ENCODE measurements around the gene FRMD8.

Gene FRMD8

DNA sequence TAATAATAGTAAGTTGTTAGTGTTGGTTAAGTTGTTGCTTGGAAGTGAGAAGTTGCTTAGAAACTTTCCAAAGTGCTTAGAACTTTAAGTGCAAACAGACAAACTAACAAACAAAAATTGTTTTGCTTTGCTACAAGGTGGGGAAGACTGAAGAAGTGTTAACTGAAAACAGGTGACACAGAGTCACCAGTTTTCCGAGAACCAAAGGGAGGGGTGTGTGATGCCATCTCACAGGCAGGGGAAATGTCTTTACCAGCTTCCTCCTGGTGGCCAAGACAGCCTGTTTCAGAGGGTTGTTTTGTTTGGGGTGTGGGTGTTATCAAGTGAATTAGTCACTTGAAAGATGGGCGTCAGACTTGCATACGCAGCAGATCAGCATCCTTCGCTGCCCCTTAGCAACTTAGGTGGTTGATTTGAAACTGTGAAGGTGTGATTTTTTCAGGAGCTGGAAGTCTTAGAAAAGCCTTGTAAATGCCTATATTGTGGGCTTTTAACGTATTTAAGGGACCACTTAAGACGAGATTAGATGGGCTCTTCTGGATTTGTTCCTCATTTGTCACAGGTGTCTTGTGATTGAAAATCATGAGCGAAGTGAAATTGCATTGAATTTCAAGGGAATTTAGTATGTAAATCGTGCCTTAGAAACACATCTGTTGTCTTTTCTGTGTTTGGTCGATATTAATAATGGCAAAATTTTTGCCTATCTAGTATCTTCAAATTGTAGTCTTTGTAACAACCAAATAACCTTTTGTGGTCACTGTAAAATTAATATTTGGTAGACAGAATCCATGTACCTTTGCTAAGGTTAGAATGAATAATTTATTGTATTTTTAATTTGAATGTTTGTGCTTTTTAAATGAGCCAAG, 38.9 kb downstream of the FRMD8 start:
- no peaks in the 10 kb centered on the region for H3K27me3 ChIP-seq (ENCODE audit: insufficient read depth, low read length)
- H4K20me1 ChIP-seq (ENCODE audit: insufficient read depth, low read length), result no peaks in the 10 kb centered on the region
- no peaks in the 10 kb centered on the region for H3K9me3 ChIP-seq (ENCODE audit: low read length)
- H3K4me1 ChIP-seq (ENCODE audit: insufficient read depth, low read length, severe bottlenecking), result peaks cover 70% of the 10 kb centered on the region
- no peaks in the 10 kb centered on the region for H3F3A ChIP-seq (ENCODE audit: insufficient read depth, low read length)
- H3K79me2 ChIP-seq (ENCODE audit: insufficient read depth, low read length), result peaks cover 81% of the 10 kb centered on the region
- peak overlapping the region; percentile 95 for H3K4me3 ChIP-seq (ENCODE audit: low read depth, low read length, poor library complexity, severe bottlenecking)
- H3K9me2 ChIP-seq (ENCODE audit: low read depth, low read length), result no peaks in the 10 kb centered on the region
- H3K4me2 ChIP-seq (ENCODE audit: low read length), result peak overlapping the region; percentile 88
- H3K9ac ChIP-seq (ENCODE audit: low read length), result peak overlapping the region; percentile 99
- TF ChIP-seq EZH2 (IDR thresholded peaks at IDR 0.05; ENCODE audit: borderline replicate concordance, low read length), result no peak
- TF ChIP-seq, protein P1, sequence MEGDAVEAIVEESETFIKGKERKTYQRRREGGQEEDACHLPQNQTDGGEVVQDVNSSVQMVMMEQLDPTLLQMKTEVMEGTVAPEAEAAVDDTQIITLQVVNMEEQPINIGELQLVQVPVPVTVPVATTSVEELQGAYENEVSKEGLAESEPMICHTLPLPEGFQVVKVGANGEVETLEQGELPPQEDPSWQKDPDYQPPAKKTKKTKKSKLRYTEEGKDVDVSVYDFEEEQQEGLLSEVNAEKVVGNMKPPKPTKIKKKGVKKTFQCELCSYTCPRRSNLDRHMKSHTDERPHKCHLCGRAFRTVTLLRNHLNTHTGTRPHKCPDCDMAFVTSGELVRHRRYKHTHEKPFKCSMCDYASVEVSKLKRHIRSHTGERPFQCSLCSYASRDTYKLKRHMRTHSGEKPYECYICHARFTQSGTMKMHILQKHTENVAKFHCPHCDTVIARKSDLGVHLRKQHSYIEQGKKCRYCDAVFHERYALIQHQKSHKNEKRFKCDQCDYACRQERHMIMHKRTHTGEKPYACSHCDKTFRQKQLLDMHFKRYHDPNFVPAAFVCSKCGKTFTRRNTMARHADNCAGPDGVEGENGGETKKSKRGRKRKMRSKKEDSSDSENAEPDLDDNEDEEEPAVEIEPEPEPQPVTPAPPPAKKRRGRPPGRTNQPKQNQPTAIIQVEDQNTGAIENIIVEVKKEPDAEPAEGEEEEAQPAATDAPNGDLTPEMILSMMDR (IDR thresholded peaks at IDR 0.05; ENCODE audit: low read length), result no peak
- H3K27ac ChIP-seq (ENCODE audit: low read depth, low read length, poor library complexity, severe bottlenecking), result peak overlapping the region; percentile 99
- H3K36me3 ChIP-seq (ENCODE audit: insufficient read depth, low read length), result peaks cover 50% of the 10 kb centered on the region
- no peak overlapping the region for H2AFZ ChIP-seq (ENCODE audit: low read length)

DNA sequence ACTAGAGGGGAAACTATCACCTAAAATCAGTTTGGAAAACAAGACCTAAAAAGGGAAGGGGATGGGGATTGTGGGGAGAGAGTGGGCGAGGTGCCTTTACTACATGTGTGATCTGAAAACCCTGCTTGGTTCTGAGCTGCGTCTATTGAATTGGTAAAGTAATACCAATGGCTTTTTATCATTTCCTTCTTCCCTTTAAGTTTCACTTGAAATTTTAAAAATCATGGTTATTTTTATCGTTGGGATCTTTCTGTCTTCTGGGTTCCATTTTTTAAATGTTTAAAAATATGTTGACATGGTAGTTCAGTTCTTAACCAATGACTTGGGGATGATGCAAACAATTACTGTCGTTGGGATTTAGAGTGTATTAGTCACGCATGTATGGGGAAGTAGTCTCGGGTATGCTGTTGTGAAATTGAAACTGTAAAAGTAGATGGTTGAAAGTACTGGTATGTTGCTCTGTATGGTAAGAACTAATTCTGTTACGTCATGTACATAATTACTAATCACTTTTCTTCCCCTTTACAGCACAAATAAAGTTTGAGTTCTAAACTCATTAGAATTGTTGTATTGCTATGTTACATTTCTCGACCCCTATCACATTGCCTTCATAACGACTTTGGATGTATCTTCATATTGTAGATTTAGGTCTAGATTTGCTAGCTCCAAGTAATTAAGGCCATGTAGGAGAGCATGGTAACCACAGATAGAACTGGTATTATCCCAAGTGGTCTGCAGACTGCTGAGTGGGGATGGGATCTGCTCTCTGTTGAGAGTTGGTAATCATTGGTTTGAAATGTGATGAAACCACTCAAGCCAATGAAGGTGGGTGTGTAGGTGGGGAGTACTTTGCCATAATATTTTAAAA, 39.8 kb downstream of the FRMD8 start:
- peaks cover 70% of the 10 kb centered on the region for H3K4me1 ChIP-seq (ENCODE audit: insufficient read depth, low read length, severe bottlenecking)
- H3K27ac ChIP-seq (ENCODE audit: low read depth, low read length, poor library complexity, severe bottlenecking), result peak overlapping the region; percentile 99
- H3K27me3 ChIP-seq (ENCODE audit: insufficient read depth, low read length), result no peaks in the 10 kb centered on the region
- no peaks in the 10 kb centered on the region for H3K9me3 ChIP-seq (ENCODE audit: low read length)
- H3K4me3 ChIP-seq (ENCODE audit: low read depth, low read length, poor library complexity, severe bottlenecking), result peak overlapping the region; percentile 95
- H3K9me2 ChIP-seq (ENCODE audit: low read depth, low read length), result no peaks in the 10 kb centered on the region
- H3K79me2 ChIP-seq (ENCODE audit: insufficient read depth, low read length), result peaks cover 89% of the 10 kb centered on the region
- TF ChIP-seq EZH2 (IDR thresholded peaks at IDR 0.05; ENCODE audit: borderline replicate concordance, low read length), result no peak
- TF ChIP-seq, protein P1 (IDR thresholded peaks at IDR 0.05; ENCODE audit: low read length), result no peak
- no peaks in the 10 kb centered on the region for H4K20me1 ChIP-seq (ENCODE audit: insufficient read depth, low read length)
- no peaks in the 10 kb centered on the region; the same call in 1 of the 2 replicates for H3F3A ChIP-seq (ENCODE audit: insufficient read depth, low read length)
- H2AFZ ChIP-seq (ENCODE audit: low read length), result no peak overlapping the region
- peaks cover 56% of the 10 kb centered on the region for H3K36me3 ChIP-seq (ENCODE audit: insufficient read depth, low read length)
- H3K4me2 ChIP-seq (ENCODE audit: low read length), result peak overlapping the region; percentile 88
- peak overlapping the region; percentile 99 for H3K9ac ChIP-seq (ENCODE audit: low read length)

DNA sequence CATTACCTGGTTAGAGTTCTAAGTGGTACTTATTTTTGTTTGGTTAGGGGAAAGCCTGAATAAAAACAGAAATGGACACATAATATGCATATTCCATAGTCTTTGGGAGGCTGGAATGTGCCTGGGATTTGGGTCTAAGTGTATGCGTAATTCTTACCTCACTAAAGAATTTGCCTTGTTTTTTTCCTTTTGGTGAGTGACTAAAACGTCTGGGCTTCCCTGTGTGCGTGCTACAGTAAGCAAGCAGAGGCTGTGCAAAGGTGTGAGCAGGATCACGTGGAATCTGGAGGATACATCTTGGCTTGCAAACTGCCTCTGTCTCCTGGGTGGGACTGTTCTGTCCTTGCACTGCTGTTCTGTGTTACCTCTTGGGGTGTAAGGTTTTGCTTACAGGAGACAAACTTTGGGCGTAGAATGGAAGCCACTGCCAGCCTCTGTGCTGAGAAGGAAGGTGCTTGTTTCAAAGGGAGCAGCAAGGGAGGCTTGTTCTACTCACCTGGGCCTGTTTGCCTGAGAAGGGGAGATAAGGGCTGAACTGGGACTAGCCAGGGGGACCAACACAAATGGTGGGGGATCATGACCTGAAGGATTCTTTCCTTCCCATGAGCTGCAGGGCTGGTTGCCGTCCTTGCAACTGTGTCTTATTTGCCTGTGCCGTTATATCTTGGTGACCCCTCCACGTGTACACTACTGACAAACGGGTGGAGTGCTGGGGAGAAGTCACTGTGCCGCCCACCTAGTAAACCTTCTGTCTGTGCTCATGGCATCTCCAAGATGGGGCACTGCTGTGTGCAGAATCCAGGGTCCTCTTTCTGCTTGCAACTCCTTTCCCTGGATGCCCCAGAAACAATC, 40.6 kb downstream of the FRMD8 start:
- Histone ChIP-seq H3K4me2 (ENCODE audit: low read length) (peak overlapping the region; percentile 88), H3F3A (ENCODE audit: insufficient read depth, low read length) (no peaks in the 10 kb centered on the region; the same call in 1 of the 2 replicates), H3K36me3 (ENCODE audit: insufficient read depth, low read length) (peaks cover 61% of the 10 kb centered on the region), H3K79me2 (ENCODE audit: insufficient read depth, low read length) (peaks cover 98% of the 10 kb centered on the region), H3K9ac (ENCODE audit: low read length) (peak overlapping the region; percentile 99), H2AFZ (ENCODE audit: low read length) (no peak overlapping the region), H4K20me1 (ENCODE audit: insufficient read depth, low read length) (no peaks in the 10 kb centered on the region), H3K9me2 (ENCODE audit: low read depth, low read length) (no peaks in the 10 kb centered on the region), H3K27ac (ENCODE audit: low read depth, low read length, poor library complexity, severe bottlenecking) (peak overlapping the region; percentile 99), H3K9me3 (ENCODE audit: low read length) (no peaks in the 10 kb centered on the region), H3K27me3 (ENCODE audit: insufficient read depth, low read length) (no peaks in the 10 kb centered on the region), H3K4me1 (ENCODE audit: insufficient read depth, low read length, severe bottlenecking) (peaks cover 70% of the 10 kb centered on the region), H3K4me3 (ENCODE audit: low read depth, low read length, poor library complexity, severe bottlenecking) (peak overlapping the region; percentile 95)
- TF ChIP-seq, protein P1 (IDR thresholded peaks at IDR 0.05; ENCODE audit: low read length), result no peak
- TF ChIP-seq EZH2 (IDR thresholded peaks at IDR 0.05; ENCODE audit: borderline replicate concordance, low read length), result no peak

Measured in OCI-LY1 (cell line).